ENCODE measurements around the gene MXD4.

GRCh38 chr4:2281575-2282343 lies 19.9 kb upstream of the MXD4 start:
- no peak for TF ChIP-seq CTCF (IDR thresholded peaks at IDR 0.05)
- no peak for TF ChIP-seq POLR2A (IDR thresholded peaks at IDR 0.05; ENCODE audit: low read depth)
- peak in 1 of 2 donors; percentile 18 for TF ChIP-seq POLR2AphosphoS5 (IDR thresholded peaks at IDR 0.05)
- no peak for TF ChIP-seq EP300 (IDR thresholded peaks at IDR 0.05)

Data from esophagus muscularis mucosa (tissue), 4 donors.